ENCODE results near the gene C4orf50.

GRCh38 chr4:6008092-6008551 is 10.1 kb downstream of the C4orf50 start:
- TF ChIP-seq CTCF (IDR thresholded peaks at IDR 0.05) (no peak), POLR2A (IDR thresholded peaks at IDR 0.05) (no peak)

Data from tibial nerve (tissue), 3 donors.